ENCODE results near the gene KREMEN2. TPM values are rescaled to one million over a fixed set of nuclear protein-coding genes. Genes with fewer than 3 reads are reported as not detected.

Gene KREMEN2
- polyA plus RNA-seq, 4 donors: 0.15 to 0.54 (median 0.47) TPM; not detected in 1

GRCh38 chr16:3003582-3004270 is 39.7 kb downstream of the KREMEN2 start:
- Histone ChIP-seq H3K27ac (ENCODE audit: low read depth in 1 of 3, low read length in 2 of 3) (peak overlapping the region in 2 of 3 donors; percentile 46 to 93), H3K36me3 (ENCODE audit: control insufficient read depth in 3 of 3, insufficient read depth in 2 of 3, low read depth in 1 of 3, low read length in 3 of 3) (peaks cover 0 to 45% (median 0%) of the 10 kb centered on the region in 3 donors), H3K9me3 (ENCODE audit: control insufficient read depth in 2 of 2, insufficient read depth in 1 of 2, low read depth in 1 of 2, low read length in 1 of 2) (no peaks in the 10 kb centered on the region), H3K4me1 (ENCODE audit: control insufficient read depth in 3 of 3, insufficient read depth in 2 of 3, low read depth in 1 of 3, low read length in 2 of 3) (peaks cover 5 to 12% (median 7%) of the 10 kb centered on the region in 3 donors), H3K4me3 (ENCODE audit: low read depth in 1 of 3, low read length in 3 of 3) (peak overlapping the region in 1 of 3 donors; percentile 91), H3K27me3 (ENCODE audit: control insufficient read depth in 3 of 3, insufficient read depth in 3 of 3, low read length in 3 of 3) (no peaks in the 10 kb centered on the region)
- 4 to 6% (median 6%) methylated on average over 34 to 58 of the region's 58 CpGs for WGBS, 3 donors
- FAIRE-seq (no peak), DNase-seq (peak; percentile 99 to 100)

GRCh38 chr16:3004319-3004718 is 40.2 kb downstream of the KREMEN2 start:
- H3K36me3 ChIP-seq (ENCODE audit: control insufficient read depth in 3 of 3, insufficient read depth in 2 of 3, low read depth in 1 of 3, low read length in 3 of 3): peaks cover 0 to 39% (median 0%) of the 10 kb centered on the region in 3 donors

DNA sequence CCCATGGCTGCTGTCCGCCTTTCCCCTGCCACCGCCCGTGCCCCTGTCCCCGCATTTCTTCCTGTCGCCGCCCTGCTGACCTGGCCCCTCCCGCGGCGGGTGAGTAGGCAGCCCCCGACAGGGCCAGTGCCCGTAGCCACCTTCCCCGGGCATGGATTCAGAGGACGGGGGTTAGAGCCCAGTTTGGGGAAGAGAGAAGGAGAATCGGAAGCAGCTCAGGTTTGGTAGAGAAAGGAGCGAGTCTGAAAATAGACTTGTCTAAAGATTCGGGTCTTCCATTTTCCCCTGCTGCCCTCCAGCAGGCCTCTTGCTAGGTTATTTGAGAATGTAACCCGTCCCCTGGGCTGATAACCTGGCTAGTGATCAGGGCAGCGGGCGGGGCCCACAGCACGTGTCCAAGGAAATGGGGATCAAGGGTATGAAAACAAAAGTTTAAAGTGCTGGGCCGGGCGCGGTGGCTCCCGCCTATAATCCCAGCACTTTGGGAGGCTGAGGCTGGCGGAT is 40.8 kb downstream of the KREMEN2 start:
- no peaks in the 10 kb centered on the region for H3K9me3 ChIP-seq (ENCODE audit: control insufficient read depth in 2 of 2, insufficient read depth in 1 of 2, low read depth in 1 of 2, low read length in 1 of 2)
- no peak for FAIRE-seq
- peaks cover 0 to 34% (median 0%) of the 10 kb centered on the region in 3 donors for H3K36me3 ChIP-seq (ENCODE audit: control insufficient read depth in 3 of 3, insufficient read depth in 2 of 3, low read depth in 1 of 3, low read length in 3 of 3)
- 2 to 15% (median 9%) methylated on average over 22 to 25 of the region's 25 CpGs for WGBS, 3 donors
- peaks cover 5 to 23% (median 7%) of the 10 kb centered on the region in 3 donors for H3K4me1 ChIP-seq (ENCODE audit: control insufficient read depth in 3 of 3, insufficient read depth in 2 of 3, low read depth in 1 of 3, low read length in 2 of 3)
- DNase-seq: peak; percentile 78 to 79
- H3K27ac ChIP-seq (ENCODE audit: low read depth in 1 of 3, low read length in 2 of 3): peak overlapping the region; percentile 92 to 98 (median 97)
- H3K4me3 ChIP-seq (ENCODE audit: low read depth in 1 of 3, low read length in 3 of 3): peak overlapping the region; percentile 55 to 91 (median 76)
- peaks cover 0 to 3% (median 0%) of the 10 kb centered on the region in 3 donors for H3K27me3 ChIP-seq (ENCODE audit: control insufficient read depth in 3 of 3, insufficient read depth in 3 of 3, low read length in 3 of 3)

More at GRCh38 chr16:3004319-3004718, 40.2 kb downstream of the KREMEN2 start:
- peak; percentile 18 to 64 for DNase-seq
- peaks cover 5 to 18% (median 7%) of the 10 kb centered on the region in 3 donors for H3K4me1 ChIP-seq (ENCODE audit: control insufficient read depth in 3 of 3, insufficient read depth in 2 of 3, low read depth in 1 of 3, low read length in 2 of 3)
- H3K27ac ChIP-seq (ENCODE audit: low read depth in 1 of 3, low read length in 2 of 3): peak overlapping the region in 2 of 3 donors; percentile 46 to 93
- peak overlapping the region in 2 of 3 donors; percentile 55 to 91 for H3K4me3 ChIP-seq (ENCODE audit: low read depth in 1 of 3, low read length in 3 of 3)
- no peak for FAIRE-seq
- no peaks in the 10 kb centered on the region for H3K27me3 ChIP-seq (ENCODE audit: control insufficient read depth in 3 of 3, insufficient read depth in 3 of 3, low read length in 3 of 3)
- no peaks in the 10 kb centered on the region for H3K9me3 ChIP-seq (ENCODE audit: control insufficient read depth in 2 of 2, insufficient read depth in 1 of 2, low read depth in 1 of 2, low read length in 1 of 2)
- WGBS, 3 donors: 1% methylated on average over 10 to 67 of the region's 67 CpGs

- H3K4me3 ChIP-seq (ENCODE audit: low read depth in 1 of 3, low read length in 3 of 3): peak overlapping the region in 2 of 3 donors; percentile 39 to 76
- FAIRE-seq: no peak
- WGBS, 3 donors: 9 to 29% (median 22%) methylated on average over 13 of the region's 13 CpGs
These were observed 43.2 kb downstream of the KREMEN2 start for GRCh38 chr16:3007059-3007956.

GRCh38 chr16:3007957-3008689 is 44.0 kb downstream of the KREMEN2 start:
- DNase-seq (peak; percentile 47 to 95), FAIRE-seq (no peak)
- Histone ChIP-seq H3K27me3 (ENCODE audit: control insufficient read depth in 3 of 3, insufficient read depth in 3 of 3, low read length in 3 of 3) (peaks cover 0 to 13% (median 4%) of the 10 kb centered on the region in 3 donors), H3K36me3 (ENCODE audit: control insufficient read depth in 3 of 3, insufficient read depth in 2 of 3, low read depth in 1 of 3, low read length in 3 of 3) (peaks cover 0 to 10% (median 0%) of the 10 kb centered on the region in 3 donors), H3K4me1 (ENCODE audit: control insufficient read depth in 3 of 3, insufficient read depth in 2 of 3, low read depth in 1 of 3, low read length in 2 of 3) (peaks cover 5 to 50% (median 7%) of the 10 kb centered on the region in 3 donors), H3K9me3 (ENCODE audit: control insufficient read depth in 2 of 2, insufficient read depth in 1 of 2, low read depth in 1 of 2, low read length in 1 of 2) (no peaks in the 10 kb centered on the region), H3K4me3 (ENCODE audit: low read depth in 1 of 3, low read length in 3 of 3) (peak overlapping the region in 2 of 3 donors; percentile 34 to 43), H3K27ac (ENCODE audit: low read depth in 1 of 3, low read length in 2 of 3) (peak overlapping the region; percentile 94 to 98 (median 97))
- 6 to 8% (median 7%) methylated on average over 17 of the region's 17 CpGs for WGBS, 3 donors

More at GRCh38 chr16:3007059-3007956, 43.2 kb downstream of the KREMEN2 start:
- Histone ChIP-seq H3K36me3 (ENCODE audit: control insufficient read depth in 3 of 3, insufficient read depth in 2 of 3, low read depth in 1 of 3, low read length in 3 of 3) (peaks cover 0 to 13% (median 0%) of the 10 kb centered on the region in 3 donors), H3K27me3 (ENCODE audit: control insufficient read depth in 3 of 3, insufficient read depth in 3 of 3, low read length in 3 of 3) (peaks cover 0 to 9% (median 0%) of the 10 kb centered on the region in 3 donors), H3K4me1 (ENCODE audit: control insufficient read depth in 3 of 3, insufficient read depth in 2 of 3, low read depth in 1 of 3, low read length in 2 of 3) (peaks cover 5 to 42% (median 7%) of the 10 kb centered on the region in 3 donors), H3K9me3 (ENCODE audit: control insufficient read depth in 2 of 2, insufficient read depth in 1 of 2, low read depth in 1 of 2, low read length in 1 of 2) (no peaks in the 10 kb centered on the region), H3K27ac (ENCODE audit: low read depth in 1 of 3, low read length in 2 of 3) (peak overlapping the region; percentile 94 to 98 (median 97))
- peak; percentile 94 to 96 for DNase-seq

DNA sequence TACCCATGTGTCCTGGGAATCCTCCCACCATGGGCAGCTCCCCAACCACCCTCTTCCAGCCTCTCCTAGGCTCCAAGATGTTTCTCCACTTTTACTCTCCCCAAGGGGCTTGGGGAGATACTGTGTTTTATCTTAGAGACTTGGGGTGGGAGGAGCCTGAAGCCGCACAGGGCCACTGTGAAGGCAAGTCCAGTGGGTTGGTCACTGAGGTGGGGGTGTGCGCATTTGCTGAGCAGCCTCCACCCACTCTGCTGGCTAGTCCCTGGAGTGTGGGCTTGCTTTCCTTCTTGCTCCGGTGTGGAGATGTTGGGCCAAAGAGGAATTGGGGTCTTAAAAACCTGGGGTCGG is 44.6 kb downstream of the KREMEN2 start:
- Histone ChIP-seq H3K4me3 (ENCODE audit: low read depth in 1 of 3, low read length in 3 of 3) (peak overlapping the region in 1 of 3 donors; percentile 24), H3K27me3 (ENCODE audit: control insufficient read depth in 3 of 3, insufficient read depth in 3 of 3, low read length in 3 of 3) (peaks cover 0 to 15% (median 6%) of the 10 kb centered on the region in 3 donors), H3K27ac (ENCODE audit: low read depth in 1 of 3, low read length in 2 of 3) (peak overlapping the region; percentile 94 to 98 (median 97)), H3K4me1 (ENCODE audit: control insufficient read depth in 3 of 3, insufficient read depth in 2 of 3, low read depth in 1 of 3, low read length in 2 of 3) (peaks cover 5 to 56% (median 7%) of the 10 kb centered on the region in 3 donors), H3K36me3 (ENCODE audit: control insufficient read depth in 3 of 3, insufficient read depth in 2 of 3, low read depth in 1 of 3, low read length in 3 of 3) (peaks cover 0 to 10% (median 0%) of the 10 kb centered on the region in 3 donors), H3K9me3 (ENCODE audit: control insufficient read depth in 2 of 2, insufficient read depth in 1 of 2, low read depth in 1 of 2, low read length in 1 of 2) (no peaks in the 10 kb centered on the region)
- FAIRE-seq (no peak), DNase-seq (no peak)
- 63 to 73% (median 71%) methylated on average over 4 of the region's 4 CpGs for WGBS, 3 donors

GRCh38 chr16:3009568-3010390 is 45.7 kb downstream of the KREMEN2 start:
- H3K27me3 ChIP-seq (ENCODE audit: control insufficient read depth in 3 of 3, insufficient read depth in 3 of 3, low read length in 3 of 3): peaks cover 0 to 19% (median 6%) of the 10 kb centered on the region in 3 donors
- H3K4me1 ChIP-seq (ENCODE audit: control insufficient read depth in 3 of 3, insufficient read depth in 2 of 3, low read depth in 1 of 3, low read length in 2 of 3): peaks cover 5 to 65% (median 7%) of the 10 kb centered on the region in 3 donors
- DNase-seq: peak in 1 of 2 donors; percentile 93
- WGBS, 3 donors: 29 to 49% (median 48%) methylated on average over 21 of the region's 21 CpGs
- no peak for FAIRE-seq
- H3K9me3 ChIP-seq (ENCODE audit: control insufficient read depth in 2 of 2, insufficient read depth in 1 of 2, low read depth in 1 of 2, low read length in 1 of 2): no peaks in the 10 kb centered on the region
- H3K36me3 ChIP-seq (ENCODE audit: control insufficient read depth in 3 of 3, insufficient read depth in 2 of 3, low read depth in 1 of 3, low read length in 3 of 3): peaks cover 0 to 14% (median 0%) of the 10 kb centered on the region in 3 donors
- peak overlapping the region in 1 of 3 donors; percentile 97 for H3K27ac ChIP-seq (ENCODE audit: low read depth in 1 of 3, low read length in 2 of 3)
- peak overlapping the region in 1 of 3 donors; percentile 9 for H3K4me3 ChIP-seq (ENCODE audit: low read depth in 1 of 3, low read length in 3 of 3)

Data from small intestine (tissue), 7 donors.